ENCODE results near the gene NEBL. TPM values are rescaled to one million over a fixed set of nuclear protein-coding genes. Genes with fewer than 3 reads are reported as not detected.
"Not testable (repeated sequence)": the region's sequence is repeated elsewhere in the genome, so short reads cannot be mapped to it uniquely, and the experiment has no call there.

Gene NEBL, protein sequence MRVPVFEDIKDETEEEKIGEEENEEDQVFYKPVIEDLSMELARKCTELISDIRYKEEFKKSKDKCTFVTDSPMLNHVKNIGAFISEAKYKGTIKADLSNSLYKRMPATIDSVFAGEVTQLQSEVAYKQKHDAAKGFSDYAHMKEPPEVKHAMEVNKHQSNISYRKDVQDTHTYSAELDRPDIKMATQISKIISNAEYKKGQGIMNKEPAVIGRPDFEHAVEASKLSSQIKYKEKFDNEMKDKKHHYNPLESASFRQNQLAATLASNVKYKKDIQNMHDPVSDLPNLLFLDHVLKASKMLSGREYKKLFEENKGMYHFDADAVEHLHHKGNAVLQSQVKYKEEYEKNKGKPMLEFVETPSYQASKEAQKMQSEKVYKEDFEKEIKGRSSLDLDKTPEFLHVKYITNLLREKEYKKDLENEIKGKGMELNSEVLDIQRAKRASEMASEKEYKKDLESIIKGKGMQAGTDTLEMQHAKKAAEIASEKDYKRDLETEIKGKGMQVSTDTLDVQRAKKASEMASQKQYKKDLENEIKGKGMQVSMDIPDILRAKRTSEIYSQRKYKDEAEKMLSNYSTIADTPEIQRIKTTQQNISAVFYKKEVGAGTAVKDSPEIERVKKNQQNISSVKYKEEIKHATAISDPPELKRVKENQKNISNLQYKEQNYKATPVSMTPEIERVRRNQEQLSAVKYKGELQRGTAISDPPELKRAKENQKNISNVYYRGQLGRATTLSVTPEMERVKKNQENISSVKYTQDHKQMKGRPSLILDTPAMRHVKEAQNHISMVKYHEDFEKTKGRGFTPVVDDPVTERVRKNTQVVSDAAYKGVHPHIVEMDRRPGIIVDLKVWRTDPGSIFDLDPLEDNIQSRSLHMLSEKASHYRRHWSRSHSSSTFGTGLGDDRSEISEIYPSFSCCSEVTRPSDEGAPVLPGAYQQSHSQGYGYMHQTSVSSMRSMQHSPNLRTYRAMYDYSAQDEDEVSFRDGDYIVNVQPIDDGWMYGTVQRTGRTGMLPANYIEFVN
- 1.6 and 3.4 TPM in 2 replicates for total RNA-seq (2014; rRNA removed; shearing (Covaris generic))

DNA sequence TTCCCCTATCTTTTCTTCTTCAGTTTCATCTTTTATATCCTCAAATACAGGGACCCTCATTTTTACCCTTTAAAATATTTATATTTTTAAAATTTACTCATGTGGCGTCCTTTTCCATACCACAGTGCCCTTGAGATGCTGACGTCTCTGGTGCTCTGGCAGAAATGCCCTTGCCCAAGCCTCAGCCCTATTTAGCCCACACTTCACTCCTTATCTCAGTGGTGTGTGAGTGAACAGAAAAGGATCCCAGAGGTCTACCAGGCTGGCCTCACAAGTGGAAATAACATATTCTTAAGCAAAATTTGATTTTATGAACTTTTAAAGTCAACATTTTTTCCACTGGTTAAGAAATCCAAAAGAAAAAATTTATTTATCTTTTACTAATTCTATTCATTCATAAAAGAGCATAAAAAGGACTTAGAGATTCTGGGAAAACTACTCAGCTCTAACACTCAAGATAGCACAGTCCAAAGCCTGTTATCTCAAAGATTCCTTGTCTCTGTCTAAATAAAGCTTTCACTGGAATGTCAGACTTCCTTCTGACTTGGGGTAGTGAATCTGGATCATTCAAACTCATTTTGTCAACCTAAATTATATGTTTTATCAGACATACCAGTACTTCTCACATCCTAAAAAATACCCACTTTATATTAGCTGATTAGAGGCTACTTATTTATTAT lies at the start of gene NEBL:
NEBL (minus strand) TSS at position 166 of the 680 bp plus-strand sequence; CDS start at position 60, 106 bp downstream.
- no peak for DNase-seq (ENCODE audit: low spot score)

DNA sequence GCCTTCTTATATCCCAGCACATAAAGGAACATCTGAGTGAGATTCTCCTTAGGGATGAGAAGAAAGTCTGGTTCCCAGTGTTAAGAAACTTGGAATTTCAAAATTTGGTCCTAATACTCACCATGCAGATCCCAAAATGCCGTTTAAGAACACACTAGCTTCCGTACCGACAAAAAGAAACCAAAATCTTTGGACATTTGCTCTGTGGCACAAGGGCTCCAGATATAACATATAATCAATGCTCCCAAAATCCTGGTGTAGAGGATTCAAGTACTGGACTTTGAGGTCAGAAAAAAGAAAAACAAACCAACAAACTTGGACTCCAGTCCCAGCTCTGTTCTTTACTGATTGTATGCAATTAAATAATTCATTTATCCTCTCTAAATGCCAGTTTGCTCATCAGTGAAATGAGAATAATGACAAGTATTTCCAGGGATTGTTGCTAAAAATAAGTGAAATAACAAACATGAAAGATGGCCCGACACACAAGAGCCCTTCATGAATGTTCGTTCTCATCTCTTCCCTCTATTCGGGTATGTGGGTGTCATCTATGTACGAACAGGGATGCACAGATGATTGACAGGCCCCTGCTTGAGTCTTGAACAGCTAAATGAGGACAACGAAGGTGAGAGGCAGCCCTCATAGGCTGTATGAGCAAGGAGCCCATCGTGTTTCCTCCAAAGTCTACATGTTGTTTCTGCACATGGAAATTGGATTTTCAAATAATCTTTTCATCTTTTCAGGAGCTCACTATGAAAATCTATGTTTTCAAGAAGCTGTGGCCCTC lies 48.6 kb upstream of the NEBL start:
- no peak for DNase-seq (ENCODE audit: low spot score)

DNA sequence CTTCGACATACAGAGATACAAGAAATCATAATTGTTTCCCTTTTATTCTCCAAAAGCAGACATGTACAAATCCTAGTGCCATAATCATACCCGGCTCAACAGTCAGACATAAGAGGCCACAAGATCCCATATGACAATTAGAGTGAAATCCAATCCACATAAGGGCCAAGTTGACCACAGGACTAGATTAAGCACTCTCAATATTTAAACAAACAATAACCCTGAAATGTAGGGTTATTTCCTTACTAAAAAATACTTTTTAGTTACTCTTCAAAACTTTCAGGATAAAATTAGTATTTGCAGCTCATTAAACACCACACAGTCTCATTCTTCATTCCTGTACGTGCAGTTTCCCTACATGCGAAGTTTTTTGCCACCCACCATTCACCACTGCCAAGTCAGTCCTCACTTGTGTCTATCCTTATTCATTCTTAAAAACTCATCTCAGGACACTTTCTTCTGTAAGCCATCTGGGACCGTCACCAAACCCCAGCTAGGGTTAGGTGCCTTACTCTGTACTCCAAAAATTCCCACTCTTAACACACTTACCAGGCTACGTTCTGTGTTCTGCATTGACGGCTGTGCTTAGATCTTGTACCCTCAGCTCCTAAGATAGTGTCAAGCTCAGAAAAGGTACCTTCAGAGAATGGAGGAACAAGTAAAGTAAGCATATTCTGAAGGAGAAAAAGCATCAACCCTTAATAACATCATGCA lies 47.8 kb upstream of the NEBL start:
- DNase-seq (ENCODE audit: low spot score): no peak

DNA sequence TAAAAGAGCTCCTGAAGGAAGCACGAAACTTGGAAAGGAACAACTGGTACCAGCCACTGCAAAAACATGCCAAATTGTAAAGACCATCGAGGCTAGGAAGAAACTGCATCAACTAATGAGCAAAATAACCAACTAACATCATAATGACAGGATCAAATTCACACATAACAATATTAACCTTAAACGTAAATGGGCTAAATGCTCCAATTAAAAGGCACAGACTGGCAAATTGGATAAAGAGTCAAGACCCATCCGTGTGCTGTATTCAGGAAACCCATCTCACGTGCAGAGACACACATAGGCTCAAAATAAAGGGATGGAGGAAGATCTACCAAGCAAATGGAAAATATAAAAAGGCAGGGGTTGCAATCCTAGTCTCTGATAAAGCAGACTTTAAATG lies 42.3 kb upstream of the NEBL start:
- DNase-seq (ENCODE audit: low spot score): not testable (repeated sequence)

DNA sequence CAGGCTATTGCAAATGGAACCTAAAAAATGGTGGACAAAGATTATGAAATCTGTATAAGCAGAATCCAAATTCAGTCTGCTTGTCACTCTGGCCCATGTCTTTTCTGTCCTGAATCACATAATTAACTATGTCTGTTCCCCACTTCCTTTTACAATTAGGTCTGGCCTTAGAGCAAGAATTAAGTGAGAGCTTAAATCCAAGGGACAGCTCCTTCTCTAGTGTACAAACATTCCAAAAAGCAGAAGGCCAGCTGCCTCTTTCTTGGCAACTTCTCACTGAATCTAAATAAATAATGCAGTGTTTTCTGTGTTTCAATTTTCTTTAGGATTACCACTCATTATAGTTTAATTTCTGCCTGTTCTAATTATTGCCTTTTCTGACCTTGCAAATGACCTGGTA lies 39.3 kb upstream of the NEBL start:
- no peak for DNase-seq (ENCODE audit: low spot score)

DNA sequence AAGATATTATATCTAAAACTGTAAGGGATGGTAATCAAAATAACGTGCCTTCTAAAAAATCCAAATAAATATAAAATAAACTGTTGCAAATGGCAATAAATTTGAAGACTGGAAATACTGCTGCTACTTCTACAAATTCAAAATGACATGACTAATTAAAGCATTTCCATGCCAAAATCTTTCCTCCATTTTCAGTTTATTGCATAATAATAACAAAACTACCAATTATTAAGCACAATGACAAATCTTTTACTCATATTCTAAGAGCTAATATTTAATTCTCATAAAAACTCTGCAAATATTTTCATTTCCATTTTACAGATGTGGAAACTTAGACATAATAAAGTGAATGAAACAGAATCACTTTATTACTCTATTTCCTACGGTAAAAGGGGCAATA lies 38.8 kb upstream of the NEBL start:
- no peak for DNase-seq (ENCODE audit: low spot score)

DNA sequence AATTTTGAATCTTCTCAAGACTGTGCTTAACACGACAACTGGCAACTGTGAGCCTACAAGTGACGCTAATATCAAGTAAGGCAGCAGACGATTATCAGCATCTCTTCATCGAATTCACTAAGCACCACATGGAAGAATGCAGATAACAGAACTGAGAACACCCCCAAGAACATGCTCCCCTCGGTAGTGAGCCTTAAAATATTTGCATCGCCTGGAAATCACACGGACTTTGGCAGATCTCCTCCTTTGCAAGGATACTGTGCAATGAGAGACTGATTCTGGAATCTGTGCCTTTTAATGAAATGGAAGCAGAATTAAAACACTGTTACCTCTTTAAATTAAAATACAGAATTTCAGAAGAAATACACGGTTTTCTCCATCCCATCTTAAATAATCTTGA lies 38.2 kb upstream of the NEBL start:
- DNase-seq (ENCODE audit: low spot score): no peak

DNA sequence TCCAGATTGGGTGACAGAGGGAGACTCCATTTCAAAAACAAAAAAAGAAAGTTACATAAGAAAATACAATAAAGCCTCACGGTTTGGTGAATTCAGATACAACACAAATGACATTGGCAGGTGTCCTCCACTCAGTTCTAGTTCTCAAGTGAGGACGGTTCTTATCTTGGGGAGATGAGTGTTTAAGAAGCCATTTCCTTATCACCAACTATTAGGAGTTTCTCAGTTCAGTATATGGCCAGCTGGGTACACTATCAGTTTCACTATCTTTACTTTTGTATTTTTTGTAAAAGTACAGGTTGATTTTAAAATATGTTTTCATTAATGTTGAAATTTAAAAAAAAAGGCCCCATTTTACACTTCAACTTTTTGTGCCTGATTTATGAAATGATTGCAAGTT lies 36.6 kb upstream of the NEBL start:
- DNase-seq (ENCODE audit: low spot score): no peak

DNA sequence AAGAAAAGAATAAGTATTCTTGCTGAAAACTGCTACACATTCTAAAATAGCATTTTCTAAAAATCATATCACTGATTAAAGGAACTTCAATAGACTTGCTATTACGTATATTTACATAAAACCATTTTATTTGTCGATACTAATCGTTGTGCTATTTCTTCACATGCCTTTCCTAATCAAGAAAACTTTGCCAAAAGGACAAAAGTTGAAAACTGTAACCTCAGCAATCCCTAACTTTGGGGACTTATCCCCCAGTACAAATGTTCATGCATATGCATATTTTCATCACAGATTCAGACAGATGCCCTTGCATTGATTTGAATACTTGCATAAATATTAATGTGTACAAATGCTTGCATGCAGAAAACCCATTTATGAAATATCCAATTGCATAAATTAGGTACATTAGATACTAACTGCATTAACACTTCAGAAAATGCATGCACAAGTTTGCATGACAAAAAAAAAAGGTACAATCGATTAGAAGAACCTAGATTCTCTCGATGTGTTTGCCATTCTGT lies 35.6 kb upstream of the NEBL start:
- no peak for DNase-seq (ENCODE audit: low spot score)

DNA sequence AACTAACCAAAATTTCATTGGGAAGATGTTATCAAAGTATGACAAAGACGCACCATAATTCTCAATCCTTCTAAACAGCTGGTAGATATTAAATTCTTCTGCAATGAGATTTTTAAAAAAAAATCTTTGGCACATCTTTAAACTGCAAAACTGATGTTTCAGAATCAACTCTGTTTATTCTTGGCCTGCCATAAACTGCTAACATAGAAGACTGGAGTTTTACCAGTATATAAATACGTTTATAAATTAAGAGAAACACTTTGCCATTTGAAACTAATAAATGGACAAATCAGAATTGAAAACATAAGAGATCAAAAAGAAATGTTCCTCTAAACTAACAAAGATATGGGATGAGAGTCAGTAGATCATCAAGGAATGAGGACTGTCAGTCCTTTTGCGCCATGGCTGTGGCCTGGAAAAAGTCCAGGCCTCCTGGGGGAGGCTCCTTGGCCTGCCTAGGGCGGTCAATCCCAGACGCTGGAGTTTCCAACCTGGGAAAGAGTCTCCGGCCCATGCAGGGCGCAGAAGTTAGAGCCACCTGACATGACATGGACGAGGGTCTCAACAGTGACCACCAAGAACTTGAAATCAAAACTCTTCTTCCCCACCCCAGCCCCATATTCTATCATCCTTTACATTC lies 34.2 kb upstream of the NEBL start:
- no peak for DNase-seq (ENCODE audit: low spot score)

DNA sequence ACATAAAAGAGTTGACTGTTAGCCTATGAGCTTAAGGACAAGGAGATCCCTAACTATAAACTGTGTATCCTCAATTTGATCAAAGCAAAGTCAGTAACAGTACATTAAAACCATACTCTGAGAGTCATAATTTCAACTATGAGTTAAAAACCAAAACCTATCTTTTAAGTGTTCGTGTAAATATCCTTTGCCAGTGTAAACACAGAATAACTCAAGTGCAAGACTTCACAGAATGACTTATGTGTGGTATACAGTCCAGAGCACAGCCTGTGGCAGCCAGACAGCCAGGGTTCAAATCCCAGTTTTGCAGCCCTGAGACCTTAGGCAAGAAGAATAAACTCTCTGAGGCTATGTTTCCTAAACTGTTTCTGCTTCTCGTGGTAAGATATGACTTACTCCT lies 30.3 kb upstream of the NEBL start:
- no peak for DNase-seq (ENCODE audit: low spot score)

DNA sequence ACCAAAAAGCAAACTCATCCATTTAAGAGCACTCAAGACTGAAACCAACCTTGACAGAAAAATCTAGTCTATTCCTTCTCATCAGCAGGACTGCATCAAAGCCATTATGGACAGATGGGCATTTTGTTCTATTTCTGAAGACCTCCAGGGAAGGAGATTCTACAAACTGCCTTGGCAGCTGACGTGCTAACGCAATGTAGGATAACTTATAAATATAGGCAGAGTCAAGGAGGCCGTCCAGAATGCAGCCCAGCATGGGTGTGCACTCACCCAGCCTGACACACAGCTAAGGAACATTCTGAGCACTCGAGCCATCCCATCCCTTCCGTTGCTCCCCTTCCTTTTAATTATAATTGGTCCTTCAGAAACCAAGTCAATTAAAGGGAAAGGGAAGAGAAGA lies 25.3 kb upstream of the NEBL start:
- no peak for DNase-seq (ENCODE audit: low spot score)

DNA sequence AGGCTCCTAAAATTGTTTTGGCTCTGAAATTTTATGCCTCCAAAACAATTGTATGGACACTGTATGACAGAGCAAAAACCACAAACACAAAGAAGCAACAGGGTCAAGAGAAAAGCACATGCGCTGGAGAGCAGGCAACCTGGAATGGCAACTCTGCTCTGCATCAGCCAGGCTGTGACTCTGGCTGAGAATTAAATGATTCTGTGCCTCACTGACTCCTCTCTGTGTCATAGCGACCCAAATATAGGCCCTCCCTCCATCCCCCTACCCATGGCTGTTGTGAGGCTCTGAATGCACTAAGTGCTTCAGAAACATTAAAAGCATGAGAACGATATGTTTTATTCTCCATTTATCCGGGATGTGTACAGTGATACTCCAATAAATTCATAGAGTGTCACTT lies 24.9 kb upstream of the NEBL start:
- no peak for DNase-seq (ENCODE audit: low spot score)

DNA sequence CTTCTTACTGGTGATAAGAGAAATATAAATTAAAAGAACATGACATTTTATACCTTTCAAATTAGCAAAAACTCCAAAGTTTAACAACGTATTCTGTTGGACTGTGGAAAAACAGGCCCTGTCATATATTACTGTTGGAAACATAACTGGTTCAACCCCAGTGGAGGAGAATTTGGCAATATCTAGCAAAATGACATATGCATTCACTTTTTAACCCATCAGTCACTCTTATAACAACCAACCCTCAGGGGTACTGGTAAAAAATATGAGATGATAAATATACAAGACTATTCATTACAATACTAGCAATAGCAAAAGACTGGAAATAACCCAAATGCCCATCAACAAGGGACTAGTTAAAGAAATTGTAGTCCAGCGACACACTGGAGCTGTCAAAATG lies 22.9 kb upstream of the NEBL start:
- no peak for DNase-seq (ENCODE audit: low spot score)

DNA sequence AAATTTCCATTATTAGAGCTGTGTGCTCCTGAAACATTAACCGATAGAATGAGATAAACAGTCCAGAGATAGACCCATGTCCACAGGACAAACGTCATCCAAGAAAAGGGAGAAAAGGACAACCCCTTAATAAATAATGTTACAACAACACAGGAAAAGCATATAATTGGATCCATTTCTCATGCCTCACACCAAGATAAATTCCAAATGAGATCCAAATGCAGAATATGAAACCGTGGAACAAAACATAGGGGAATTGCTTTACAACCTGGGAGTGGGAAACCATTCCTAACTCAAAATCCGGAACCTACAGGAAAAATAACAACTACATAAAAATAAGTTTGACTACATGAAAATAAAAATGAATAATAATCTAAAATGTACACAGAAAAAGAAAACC lies 22.4 kb upstream of the NEBL start:
- DNase-seq (ENCODE audit: low spot score): no peak

DNA sequence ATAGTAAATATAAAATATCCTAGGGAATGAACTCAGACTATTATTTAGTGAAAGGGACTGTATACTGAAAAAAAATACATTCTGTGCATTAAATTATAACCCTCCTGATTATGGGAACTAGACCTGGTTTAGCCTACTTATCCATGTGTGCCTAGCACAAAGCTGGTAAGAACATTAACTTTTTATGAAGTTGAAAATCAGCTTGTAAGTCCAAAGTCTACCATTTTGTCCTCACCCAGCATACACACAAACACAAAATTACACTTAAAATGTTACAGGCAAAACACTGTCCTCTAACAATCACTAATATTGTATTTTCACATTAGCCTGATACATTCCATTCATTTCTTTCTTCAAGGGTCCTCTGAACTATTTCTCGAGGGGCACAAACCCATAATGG lies 19.9 kb upstream of the NEBL start:
- no peak for DNase-seq (ENCODE audit: low spot score)

DNA sequence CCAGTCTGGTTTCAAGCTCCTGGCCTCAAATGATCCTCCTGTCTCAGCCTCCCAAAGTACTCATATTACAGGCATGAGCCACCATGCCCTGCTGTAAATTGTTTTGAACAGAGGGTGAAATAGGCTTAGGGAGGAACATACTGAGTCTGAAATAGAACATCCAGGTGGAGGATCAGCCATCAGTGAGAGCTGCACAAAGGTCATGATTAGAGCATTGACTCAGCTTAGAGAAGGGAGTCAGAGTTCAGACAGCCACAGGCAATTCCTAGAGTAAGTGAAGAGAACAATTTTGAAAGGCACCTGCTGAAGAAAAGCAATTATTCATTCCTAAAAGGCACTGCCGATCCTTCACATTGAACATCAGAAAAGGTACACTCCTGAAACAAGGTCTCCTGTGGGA lies 15.9 kb upstream of the NEBL start:
- no peak for DNase-seq (ENCODE audit: low spot score)

DNA sequence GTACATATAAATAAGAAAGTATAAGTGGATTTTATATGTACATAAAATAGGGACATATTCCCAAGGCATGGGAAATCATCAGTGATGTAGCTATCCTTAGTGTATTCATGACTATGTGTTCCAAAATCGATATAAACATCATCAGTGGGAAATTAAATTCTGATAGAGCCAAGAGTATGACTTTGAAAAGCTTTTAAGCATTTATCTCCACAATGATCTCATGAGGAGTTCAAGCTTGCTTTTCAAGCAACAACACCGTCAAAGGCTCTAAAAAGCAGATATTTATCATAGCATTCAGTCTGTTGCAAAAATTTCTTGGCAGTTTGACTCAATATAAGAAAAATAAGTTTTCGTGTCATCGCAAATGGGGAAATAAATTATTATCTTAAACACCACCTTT lies 14.5 kb upstream of the NEBL start:
- DNase-seq (ENCODE audit: low spot score): no peak

DNA sequence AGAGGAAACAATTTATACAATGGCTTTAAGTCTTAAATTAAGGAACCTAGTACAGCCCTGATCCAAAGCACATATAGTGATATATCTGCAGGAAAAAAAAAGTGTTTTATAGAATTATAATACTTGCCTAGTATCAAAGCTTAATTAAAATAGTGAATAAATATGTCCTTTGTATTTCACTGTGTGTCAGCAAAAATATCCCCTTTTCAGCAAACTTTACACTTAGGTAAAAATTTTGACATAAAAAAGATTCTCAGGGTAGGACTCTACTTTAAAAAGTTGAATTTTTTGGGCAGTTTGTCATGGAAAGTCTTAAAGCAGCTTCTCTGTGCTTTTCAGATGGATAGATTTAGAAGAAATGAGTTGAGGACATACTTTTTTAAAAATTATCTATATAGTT lies 12.7 kb upstream of the NEBL start:
- DNase-seq (ENCODE audit: low spot score): no peak

DNA sequence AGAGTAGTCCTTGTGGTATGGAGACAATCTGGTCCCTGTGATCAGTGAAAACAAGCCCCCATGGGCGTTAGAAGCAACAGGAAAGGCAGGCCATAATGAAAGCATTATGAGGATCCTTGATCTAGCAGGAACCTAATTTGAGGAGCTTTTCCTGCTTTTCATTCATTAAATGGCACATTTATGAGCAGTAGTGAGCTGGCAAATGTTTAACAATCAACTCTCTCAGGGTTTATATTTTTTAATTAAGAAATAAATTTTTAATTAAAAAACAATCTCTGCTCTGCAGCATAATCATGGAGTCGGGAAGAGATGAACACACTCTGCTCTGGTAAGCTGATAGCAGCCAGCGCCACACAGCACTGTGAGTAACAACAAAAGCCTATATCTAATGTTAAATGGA lies 11.3 kb upstream of the NEBL start:
- DNase-seq (ENCODE audit: low spot score): no peak
